NCI-H187 (cell line): ENCODE results near the gene NMNAT1.
A peak's percentile ranks its signal among the peaks of the same experiment; 100 is the strongest.
"Not testable (repeated sequence)": the region's sequence is repeated elsewhere in the genome, so short reads cannot be mapped to it uniquely, and the experiment has no call there.

Experiments used
- DNase-seq, 2 experiments: peaks; one replicate each; lab custom pipeline; 2025; lab: John Stamatoyannopoulos, UW

Gene NMNAT1

DNA sequence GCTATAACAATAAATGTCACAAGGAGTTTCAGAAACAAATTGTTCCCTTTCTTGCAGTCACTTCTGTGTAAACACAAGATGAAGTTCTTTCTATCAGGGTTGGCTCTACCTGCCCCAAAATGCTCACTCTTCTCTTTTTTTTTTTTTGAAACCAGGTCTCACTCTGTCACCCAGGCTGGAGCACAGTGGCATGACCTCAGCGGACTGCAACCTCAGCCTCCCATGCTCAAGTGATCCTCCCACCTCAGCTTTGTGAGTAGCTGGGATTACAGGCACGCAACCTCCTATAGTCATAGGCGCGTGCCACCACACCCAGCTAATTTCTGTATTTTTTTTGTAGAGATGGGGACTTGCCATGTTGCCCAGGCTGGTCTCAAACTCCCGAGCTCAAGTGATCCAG, 22.7 kb upstream of the NMNAT1 start:
- no peak for DNase-seq

GRCh38 chr1:9922342-9922741, 20.9 kb upstream of the NMNAT1 start:
- DNase-seq: peak in 1 of 2 experiments; percentile 16

DNA sequence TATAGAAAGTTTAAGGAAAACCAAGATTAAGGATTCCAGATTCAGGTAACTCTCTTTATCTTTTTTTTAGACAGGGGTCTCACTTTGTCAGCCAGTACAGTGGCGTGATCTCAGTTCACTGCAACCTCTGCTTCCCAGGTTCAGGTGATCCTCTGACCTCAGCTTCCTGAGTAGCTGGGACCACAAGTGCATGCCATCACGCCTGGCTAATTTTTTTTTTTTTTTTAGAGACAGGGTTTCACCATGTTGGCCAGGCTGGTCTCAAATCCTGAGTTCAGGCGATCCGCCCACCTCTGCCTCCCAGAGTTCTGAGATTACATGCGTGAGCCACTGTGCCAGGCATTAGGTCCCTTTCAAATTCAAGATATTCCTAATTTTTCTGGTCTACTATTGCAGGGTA, 16.0 kb upstream of the NMNAT1 start:
- no peak for DNase-seq

- DNase-seq: no peak
Measured at GRCh38 chr1:9929431-9930385, 13.6 kb upstream of the NMNAT1 start.

DNA sequence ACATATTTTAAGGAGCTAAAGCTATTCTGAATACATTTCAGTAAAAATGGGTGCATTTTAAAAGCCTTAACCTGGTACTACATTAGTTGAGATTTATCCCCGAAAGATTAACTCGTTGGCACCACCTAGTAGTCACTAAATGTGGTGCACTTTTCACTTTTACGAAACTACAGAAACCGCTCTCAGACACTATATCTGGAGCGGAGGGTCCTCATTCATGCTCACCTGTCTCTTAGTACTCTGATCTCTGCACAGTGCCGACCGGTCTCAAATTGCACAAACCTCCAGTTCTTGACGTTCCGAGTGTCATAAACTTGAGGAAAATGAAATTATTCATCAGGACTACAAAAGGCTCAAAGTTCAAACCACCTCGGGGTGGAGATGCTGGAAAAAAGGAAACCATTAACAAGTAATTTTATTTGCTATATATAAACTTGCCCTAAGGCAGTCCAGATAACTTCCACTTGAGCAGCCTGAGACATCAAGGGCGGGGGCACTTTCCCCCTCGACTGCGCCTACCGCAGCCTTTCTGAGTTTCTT, 806 bp upstream of the NMNAT1 start:
- DNase-seq: no peak

- DNase-seq: no peak
Measured at GRCh38 chr1:9946315-9946714, 3.0 kb downstream of the NMNAT1 start.

GRCh38 chr1:9957726-9958125, 14.5 kb downstream of the NMNAT1 start:
- DNase-seq: no peak

DNA sequence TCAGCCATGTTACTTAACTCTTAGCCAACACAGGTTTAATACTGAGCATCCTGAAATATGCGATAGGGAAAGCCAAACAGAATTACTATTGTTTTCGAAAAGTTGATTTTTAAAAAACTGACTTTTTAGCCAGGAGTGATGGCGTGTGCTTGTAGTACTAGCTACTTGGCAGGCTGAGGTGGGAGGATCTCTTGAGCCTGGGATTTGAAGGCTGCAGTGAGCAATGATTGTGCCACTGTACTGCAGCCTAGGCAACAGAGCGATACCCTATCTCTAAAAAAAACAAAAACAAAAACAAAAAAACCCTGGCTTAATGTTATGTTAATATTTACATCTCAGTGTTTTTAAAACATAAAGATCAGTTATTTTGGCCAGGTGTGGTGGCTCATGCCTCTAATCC, 16.7 kb downstream of the NMNAT1 start:
- DNase-seq: no peak

GRCh38 chr1:9960706-9961562, 17.7 kb downstream of the NMNAT1 start:
- DNase-seq: peak; percentile 80 to 82

DNA sequence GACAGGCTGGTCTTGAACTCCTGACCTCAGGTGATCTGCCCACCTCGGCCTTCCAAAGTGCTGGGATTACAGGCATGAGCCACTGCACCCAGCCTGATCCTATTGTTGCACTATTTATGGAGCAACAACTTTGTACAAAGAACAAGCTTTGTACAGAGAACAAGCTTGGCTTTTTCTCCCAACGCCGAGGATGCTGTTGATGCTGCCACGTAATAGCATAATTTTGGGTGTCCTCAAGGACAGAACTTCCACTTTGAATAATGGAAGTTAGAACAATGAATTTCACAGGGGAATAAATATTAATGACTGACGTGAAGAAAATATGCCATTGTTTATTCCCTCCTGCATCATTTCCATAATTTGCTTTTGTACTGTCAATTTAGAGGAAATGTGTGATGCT, 41.0 kb downstream of the NMNAT1 start:
- no peak for DNase-seq

DNA sequence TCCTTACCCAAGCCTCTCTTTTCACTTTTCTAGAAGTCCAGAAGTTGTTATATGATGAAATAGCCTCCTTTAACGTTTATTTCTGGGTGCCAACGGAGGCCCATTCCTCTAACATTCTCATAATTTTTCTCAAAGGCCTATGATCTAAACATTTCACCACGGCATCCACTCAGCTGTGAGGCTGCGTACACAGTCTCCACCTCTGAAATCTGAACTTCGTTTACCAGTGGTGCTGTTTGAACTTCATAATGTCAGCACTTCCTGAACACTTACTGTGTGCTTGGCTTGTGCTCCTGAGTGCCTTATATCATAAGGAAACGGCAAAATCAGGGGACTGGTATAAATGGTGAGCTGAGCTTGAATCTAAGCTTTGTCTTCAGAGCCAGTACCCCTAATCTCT, 41.7 kb downstream of the NMNAT1 start:
- no peak for DNase-seq

DNA sequence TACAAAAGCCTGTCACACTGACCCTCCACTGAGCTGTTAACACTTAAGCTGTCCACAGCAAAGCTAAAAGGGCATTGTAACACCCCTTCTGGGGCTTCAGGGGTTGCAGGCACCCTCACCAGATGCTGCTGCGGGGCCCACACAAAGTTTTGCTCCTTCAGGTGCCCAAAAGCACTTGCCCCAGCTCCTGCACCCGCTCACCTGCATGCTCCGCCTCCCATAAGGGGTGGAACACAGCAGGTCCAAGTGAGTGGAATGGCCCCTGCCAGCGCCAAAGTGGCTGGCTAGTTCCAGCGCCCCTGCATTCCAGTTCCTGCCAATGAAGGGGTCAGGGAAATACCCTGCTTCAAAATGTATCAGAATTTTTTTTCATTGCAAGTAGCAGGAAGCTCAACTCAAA, 46.5 kb downstream of the NMNAT1 start:
- no peak for DNase-seq

- DNase-seq: no peak
Measured at GRCh38 chr1:9990944-9991343, 47.7 kb downstream of the NMNAT1 start.

DNA sequence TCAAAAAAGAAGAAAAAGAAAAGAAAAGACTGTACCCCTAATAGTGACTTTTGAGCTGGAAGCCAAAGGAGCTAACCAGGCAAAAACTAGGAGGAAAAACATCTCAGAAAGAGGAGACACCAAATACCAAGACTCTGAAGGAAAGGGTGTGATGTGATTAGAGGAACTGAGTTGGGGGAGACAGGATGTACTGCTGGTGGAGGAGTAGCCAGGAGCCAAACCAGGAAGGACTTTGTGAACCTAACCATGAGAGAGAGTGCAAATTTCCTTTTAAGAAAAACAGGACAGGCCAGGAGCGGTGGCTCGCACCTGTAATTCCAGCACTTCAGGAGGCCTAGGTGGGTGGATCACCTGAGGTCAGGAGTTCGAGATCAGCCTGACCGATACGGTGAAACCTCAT, 49.6 kb downstream of the NMNAT1 start:
- DNase-seq: no peak

GRCh38 chr1:9993561-9994075, 50.3 kb downstream of the NMNAT1 start:
- DNase-seq: no peak

DNA sequence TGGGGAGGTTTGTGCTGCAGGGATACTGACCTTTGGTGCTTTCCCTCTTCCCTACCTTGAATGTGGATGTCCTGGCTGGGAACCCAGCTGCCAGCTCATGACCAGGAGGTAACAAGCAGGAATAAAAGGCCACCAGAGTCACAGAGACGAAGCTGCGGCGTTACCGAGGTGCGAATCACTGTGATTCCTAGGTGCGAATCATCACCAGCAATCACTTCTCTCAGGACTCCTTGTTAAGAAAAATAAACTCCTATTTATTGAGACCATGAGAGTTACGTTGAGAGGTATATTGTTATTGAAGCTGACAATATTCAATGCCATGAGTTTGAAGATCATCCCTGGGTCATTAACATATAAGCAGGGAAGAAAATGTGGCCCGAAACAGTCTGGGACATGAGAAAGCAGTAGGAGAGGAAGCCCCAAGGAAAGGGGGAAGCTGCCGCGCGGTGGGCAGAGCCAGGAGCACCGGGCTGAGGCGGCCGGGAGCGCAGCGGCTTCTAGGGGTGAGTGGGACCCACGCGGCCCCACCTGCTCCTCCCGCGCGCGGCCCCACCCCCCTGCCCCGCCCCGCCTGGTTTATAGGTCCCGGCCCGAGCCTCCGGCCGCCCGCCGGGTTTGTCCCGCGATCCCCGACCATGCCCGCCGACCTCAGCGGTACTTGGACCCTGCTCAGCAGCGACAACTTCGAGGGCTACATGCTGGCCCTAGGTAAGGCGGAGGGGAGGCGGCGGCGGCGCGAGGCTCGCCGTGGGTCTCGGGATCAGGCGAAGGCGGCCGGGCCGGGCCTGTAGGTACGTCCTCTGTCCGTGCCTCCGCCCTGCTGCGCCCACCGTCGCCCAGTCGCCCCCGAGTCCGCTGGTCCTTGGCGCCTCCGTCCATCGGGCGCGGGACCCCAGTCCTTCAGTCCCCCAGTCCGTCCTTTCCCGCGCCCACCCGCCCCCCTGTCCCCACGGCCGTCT, 53.6 kb downstream of the NMNAT1 start, which contains the start of gene RBP7:
RBP7 (plus strand) TSS at position 605 of the 959 bp plus-strand sequence; CDS start at position 636, 31 bp downstream.
- no peak for DNase-seq

DNA sequence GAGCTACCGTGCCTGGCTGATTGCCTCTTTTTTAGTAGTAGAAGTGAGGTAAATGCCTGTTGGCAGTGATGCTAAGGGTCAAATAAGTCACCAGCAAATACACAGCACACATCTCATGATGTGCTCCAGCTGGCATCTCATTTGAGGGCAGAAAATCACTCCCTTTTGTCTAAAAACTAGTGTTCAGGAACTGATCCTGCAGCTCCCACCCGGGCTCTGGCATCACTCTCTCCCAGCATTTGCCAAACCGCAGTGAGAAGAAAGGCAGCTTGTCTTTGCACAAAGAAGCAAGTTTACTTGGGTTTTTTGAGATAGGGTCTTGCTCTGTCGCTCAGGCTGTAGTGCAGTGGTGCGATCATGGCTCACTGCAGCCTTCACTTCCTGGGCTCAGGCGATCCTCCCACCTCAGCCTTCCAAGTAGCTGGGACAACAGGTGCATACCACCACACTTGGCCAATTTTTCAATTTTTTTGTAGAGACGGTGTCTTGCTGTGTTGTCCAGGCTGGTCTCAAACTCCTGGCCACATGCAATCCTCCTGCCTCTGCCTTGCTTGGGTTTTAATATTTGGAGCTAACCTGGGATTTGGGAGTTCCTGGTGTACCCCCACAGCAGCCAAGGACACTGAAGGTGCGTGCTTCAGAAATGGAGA, 57.9 kb downstream of the NMNAT1 start:
- DNase-seq: no peak

DNA sequence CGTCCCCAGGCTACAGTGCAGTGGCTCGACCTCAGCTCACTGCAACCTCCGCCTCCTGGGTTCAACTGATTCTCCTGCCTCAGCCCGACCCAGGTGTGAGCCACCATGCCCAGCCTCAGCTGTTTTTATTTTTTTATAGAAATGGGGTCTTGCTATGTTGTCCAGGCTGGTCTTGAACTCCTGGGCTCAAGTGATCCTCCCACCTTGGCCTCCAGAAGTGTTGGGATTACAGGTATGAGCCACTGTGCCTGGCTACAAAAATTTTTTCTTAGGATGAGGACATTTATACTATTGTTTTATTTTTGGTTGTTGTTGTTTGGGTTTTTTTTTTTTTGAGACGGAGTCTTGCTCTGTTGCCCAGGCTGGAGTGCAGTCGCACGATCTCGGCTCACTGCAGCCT, 62.0 kb downstream of the NMNAT1 start:
- not testable (repeated sequence) for DNase-seq

- DNase-seq: no peak
Measured at GRCh38 chr1:10007169-10007568, 63.9 kb downstream of the NMNAT1 start.

GRCh38 chr1:10014016-10014415, 70.7 kb downstream of the NMNAT1 start:
- no peak for DNase-seq

- DNase-seq: no peak
Measured at GRCh38 chr1:10019561-10019960, 76.3 kb downstream of the NMNAT1 start.
